ENCODE data around the gene CADPS2. TPM values are rescaled to one million over a fixed set of nuclear protein-coding genes. Genes with fewer than 3 reads are reported as not detected.

CADPS2 gene
- total RNA-seq, 4 donors from 2014 or later = 2.2 to 9.2 (median 5.7) TPM

- no peak overlapping the region for H3K4me3 ChIP-seq
- no peak overlapping the region for H3K27ac ChIP-seq
- intact Hi-C loops (cut with DNase I) = no loop called here
- TF ChIP-seq CTCF (IDR thresholded peaks at IDR 0.05) = no peak
- TF ChIP-seq POLR2A (IDR thresholded peaks at IDR 0.05) = no peak
- H3K27me3 ChIP-seq = no peaks in the 10 kb centered on the region
- no peaks in the 10 kb centered on the region for H3K36me3 ChIP-seq
- H3K4me1 ChIP-seq = no peaks in the 10 kb centered on the region
- H3K9me3 ChIP-seq = no peaks in the 10 kb centered on the region
- 72 to 85% methylated on average over 7 of the region's 7 CpGs for WGBS, 2 donors
- DNase-seq = no peak
Observed at GRCh38 chr7:122343601-122344302, 542.5 kb downstream of the CADPS2 start.

GRCh38 chr7:122340427-122340826 lies 545.8 kb downstream of the CADPS2 start:
- H3K27ac ChIP-seq = no peak overlapping the region
- H3K27me3 ChIP-seq = no peaks in the 10 kb centered on the region
- no peaks in the 10 kb centered on the region for H3K9me3 ChIP-seq
- H3K36me3 ChIP-seq = no peaks in the 10 kb centered on the region
- no peak for DNase-seq
- TF ChIP-seq CTCF (IDR thresholded peaks at IDR 0.05) (no peak), POLR2A (IDR thresholded peaks at IDR 0.05) (no peak)
- H3K4me1 ChIP-seq = no peaks in the 10 kb centered on the region
- no peak overlapping the region for H3K4me3 ChIP-seq
- 85 to 100% methylated on average over 1 of the region's 1 CpG for WGBS, 2 donors
- intact Hi-C loops (cut with DNase I) = no loop called here

- Histone ChIP-seq H3K9me3 (no peaks in the 10 kb centered on the region), H3K27me3 (no peaks in the 10 kb centered on the region), H3K4me3 (no peak overlapping the region), H3K27ac (no peak overlapping the region), H3K4me1 (no peaks in the 10 kb centered on the region), H3K36me3 (no peaks in the 10 kb centered on the region)
- intact Hi-C loops (cut with DNase I) = no loop called here
- 72 to 80% methylated on average over 6 of the region's 6 CpGs for WGBS, 2 donors
- DNase-seq = no peak
- TF ChIP-seq POLR2A (IDR thresholded peaks at IDR 0.05) (no peak), CTCF (IDR thresholded peaks at IDR 0.05) (no peak)
Observed at GRCh38 chr7:122339145-122339904, 546.9 kb downstream of the CADPS2 start.

- intact Hi-C loops (cut with DNase I) = no loop called here
- no peaks in the 10 kb centered on the region for H3K4me1 ChIP-seq
- no peak overlapping the region for H3K27ac ChIP-seq
- no peak overlapping the region for H3K4me3 ChIP-seq
- DNase-seq = no peak
- no peaks in the 10 kb centered on the region for H3K9me3 ChIP-seq
- no peaks in the 10 kb centered on the region for H3K27me3 ChIP-seq
- no peaks in the 10 kb centered on the region for H3K36me3 ChIP-seq
- no peak for TF ChIP-seq POLR2A (IDR thresholded peaks at IDR 0.05)
- no peak for TF ChIP-seq CTCF (IDR thresholded peaks at IDR 0.05)
- WGBS, 2 donors = 13 to 48% methylated on average over 1 to 2 of the region's 2 CpGs
Observed at GRCh38 chr7:122337011-122337410, 549.2 kb downstream of the CADPS2 start.

- TF ChIP-seq CTCF (IDR thresholded peaks at IDR 0.05) (no peak), POLR2A (IDR thresholded peaks at IDR 0.05) (no peak)
- WGBS, 2 donors = 62 to 81% methylated on average over 6 to 8 of the region's 8 CpGs
- Histone ChIP-seq H3K4me1 (no peaks in the 10 kb centered on the region), H3K4me3 (no peak overlapping the region), H3K9me3 (no peaks in the 10 kb centered on the region), H3K27ac (no peak overlapping the region), H3K27me3 (no peaks in the 10 kb centered on the region), H3K36me3 (no peaks in the 10 kb centered on the region)
- no peak for DNase-seq
- intact Hi-C loops (cut with DNase I) = no loop called here
Observed at GRCh38 chr7:122329145-122329802, 557.0 kb downstream of the CADPS2 start.
